A549 (cell line): Measurements from ENCODE around the gene ZNF692. TPM values are rescaled to one million over a fixed set of nuclear protein-coding genes. Genes with fewer than 3 reads are reported as not detected.

ENCODE experiments used
- ATAC-seq, 2 experiments: fragments of 200-7000 bp in 1 of 2; fragments of >200 bp in 1 of 2; cut with Nextera tagmentation in 1 of 2; cut with Tn5 transposase in 1 of 2; 3 replicates each; pipeline versions ENCODE4 v1.8.0 to v1.9.1; 2018 to 2020; ENCODE audit warnings: mild to moderate bottlenecking in 1 of 2, moderate library complexity in 1 of 2
- CTCF ChIA-PET: fragments of 300-600 bp; sonication (Branson Sonifier 250); formaldehyde crosslinking; extraction: SDS; loops from one replicate; lab custom pipeline; 2021; ENCODE audit warnings: antibody characterized with exemption, inconsistent platforms; lab: Yijun Ruan, JAX
- POLR2A ChIA-PET: fragments of 350-600 bp; formaldehyde crosslinking; extraction: SDS; loops from one replicate; lab custom pipeline; 2021; ENCODE audit warnings: antibody characterized with exemption, inconsistent platforms; lab: Yijun Ruan, JAX
- DNase-seq, 2 experiments: peaks; one replicate each; pipeline versions ENCODE4 v3.0.0 to v3.0.0-alpha.2; 2011 to 2016; ENCODE audit warnings: low read depth in 1 of 2, low spot score in 1 of 2
- FAIRE-seq: peaks from 2 replicates; lab custom pipeline; 2011; peaks lifted over from hg19 to GRCh38; lab: Jason Lieb, UNC
- H3K27ac ChIP-seq, 2 experiments: fragments of >200 bp; sonication (Bioruptor Twin); formaldehyde crosslinking; 3 replicates each; pipeline ENCODE4 v1.5.1; 2016 to 2017
- H3K4me1 ChIP-seq: fragments of >200 bp; sonication (Bioruptor Twin); formaldehyde crosslinking; 3 replicates; pipeline ENCODE4 v1.6.1; 2016
- H3K4me2 ChIP-seq: fragments of >200 bp; sonication (Bioruptor Twin); formaldehyde crosslinking; 3 replicates; pipeline ENCODE4 v1.6.1; 2016
- H3K4me3 ChIP-seq: fragments of >200 bp; sonication (Bioruptor Twin); formaldehyde crosslinking; 3 replicates; pipeline ENCODE4 v1.5.1; 2016
- H3K9me3 ChIP-seq: fragments of >200 bp; sonication (Bioruptor Twin); formaldehyde crosslinking; 3 replicates; pipeline ENCODE4 v1.6.1; 2016
- CEBPB ChIP-seq, 2 experiments: fragments of >200 bp in 1 of 2; sonication (Bioruptor Twin) in 1 of 2; formaldehyde crosslinking in 1 of 2; IDR thresholded peaks; 2 replicates each; pipeline ENCODE4 v1.6.1; 2012 to 2016
- CHD2 ChIP-seq: fragments of 150-350 bp; IDR thresholded peaks from 2 replicates; pipeline ENCODE4 v1.6.1; 2014; ENCODE audit warnings: low read length; ENCODE audit not compliant: partially characterized antibody
- EHF ChIP-seq: fragments of 250-450 bp; sonication (Bioruptor Pico); IDR thresholded peaks from 2 replicates; pipeline ENCODE4 v1.5.0; 2020; ENCODE audit warnings: mild to moderate bottlenecking
- EHMT2 ChIP-seq: fragments of 200-600 bp; sonication (generic); IDR thresholded peaks from 2 replicates; pipeline ENCODE4 v1.6.1; 2016; ENCODE audit warnings: antibody characterized with exemption, low read depth, mild to moderate bottlenecking, moderate library complexity
- EP300 ChIP-seq, 2 experiments: fragments of >200 bp; sonication (Bioruptor Twin); formaldehyde crosslinking; IDR thresholded peaks; 2 replicates in 1 of 2; 3 replicates in 1 of 2; pipeline ENCODE4 v1.6.1; 2016 to 2017
- HOXB5 ChIP-seq: fragments of 250-450 bp; sonication (Bioruptor Pico); IDR thresholded peaks from 2 replicates; pipeline ENCODE4 v1.5.0; 2020; ENCODE audit warnings: mild to moderate bottlenecking, moderate library complexity
- JUN ChIP-seq, 2 experiments: fragments of >200 bp; sonication (Bioruptor Twin); formaldehyde crosslinking; IDR thresholded peaks; 2 replicates in 1 of 2; 3 replicates in 1 of 2; pipeline ENCODE4 v1.6.1; 2016 to 2017
- KDM1A ChIP-seq: fragments of 200-600 bp; sonication (generic); IDR thresholded peaks from 2 replicates; pipeline ENCODE4 v1.6.1; 2016; ENCODE audit warnings: low read depth, mild to moderate bottlenecking
- NFE2L2 ChIP-seq: fragments of 150-350 bp; conservative IDR thresholded peaks from 2 replicates; pipeline ENCODE4 v1.6.1; 2014; ENCODE audit warnings: low read length
- NPAS2 ChIP-seq: fragments of 250-450 bp; sonication (Bioruptor Pico); IDR thresholded peaks from 2 replicates; pipeline ENCODE4 v1.8.0; 2022; ENCODE audit warnings: mild to moderate bottlenecking, moderate library complexity, borderline replicate concordance
- NR3C1 ChIP-seq: fragments of >200 bp; sonication (Bioruptor Twin); formaldehyde crosslinking; IDR thresholded peaks from 3 replicates; pipeline ENCODE4 v1.6.1; 2017
- POLR2AphosphoS2 ChIP-seq: conservative IDR thresholded peaks from 2 replicates; pipeline ENCODE4 v1.6.1; 2012; ENCODE audit warnings: low read length, improper control_type of control experiment, inconsistent platforms
- RARB ChIP-seq: fragments of 250-450 bp; sonication (Bioruptor Pico); IDR thresholded peaks from 2 replicates; pipeline ENCODE4 v1.8.0; 2021; ENCODE audit warnings: mild to moderate bottlenecking, moderate library complexity
- REST ChIP-seq: fragments of 200-600 bp; sonication (generic); IDR thresholded peaks from 2 replicates; pipeline ENCODE4 v1.6.1; 2016; ENCODE audit warnings: antibody characterized with exemption, mild to moderate bottlenecking, moderate library complexity
- RNF2 ChIP-seq: fragments of 200-600 bp; sonication (generic); IDR thresholded peaks from 2 replicates; pipeline ENCODE4 v1.6.1; 2016; ENCODE audit warnings: low read depth, mild to moderate bottlenecking, antibody characterized with exemption, moderate library complexity, borderline replicate concordance
- SMC3 ChIP-seq: fragments of >200 bp; sonication (Bioruptor Twin); formaldehyde crosslinking; IDR thresholded peaks from 3 replicates; pipeline ENCODE4 v1.6.1; 2018; ENCODE audit warnings: inconsistent platforms
- TFCP2L1 ChIP-seq: fragments of 250-450 bp; sonication (Bioruptor Pico); IDR thresholded peaks from 2 replicates; pipeline ENCODE4 v1.5.0; 2021; ENCODE audit warnings: mild to moderate bottlenecking
- ZC3H11A ChIP-seq: fragments of 450-650 bp; IDR thresholded peaks from 2 replicates; pipeline ENCODE4 v1.6.1; 2014; ENCODE audit warnings: antibody characterized with exemption, mild to moderate bottlenecking
- ZNF302 ChIP-seq: fragments of 250-450 bp; sonication (Bioruptor Pico); IDR thresholded peaks from 2 replicates; pipeline ENCODE4 v1.9.0; 2021; ENCODE audit warnings: inconsistent platforms, mild to moderate bottlenecking, moderate library complexity
- WGBS: methylation state at CpG from one replicate; pipeline ENCODE4 v1.1.6; 2017; ENCODE audit errors: missing lambda C conversion rate; 5-methylcytosine and 5-hydroxymethylcytosine counted together
- polyA plus RNA-seq, 4 experiments: library from polyadenylated mRNA; depleted of rRNA in 3 of 4; stranded (reverse); fragments of >200 nt; fragmentation: RNase III in 1 of 4; extraction: RNeasy Plus Mini Kit Qiagen cat#74134 plus additional on column Dnase treatment in 1 of 4; gene quantifications; 2 replicates in 3 of 4; 3 replicates in 1 of 4; pipeline ENCODE4 v1.2.3, GENCODE V29; 2011 to 2017
- TF ChIP-seq, protein P1 (sequence below): fragments of >200 bp; sonication (Bioruptor Twin); formaldehyde crosslinking; IDR thresholded peaks from 3 replicates; pipeline ENCODE4 v1.5.1; 2016

ZNF692 gene
- polyA plus RNA-seq, 2 of the 4 experiments (the other 2 are of a cell fraction) = 19.8 to 46.8 TPM

DNA sequence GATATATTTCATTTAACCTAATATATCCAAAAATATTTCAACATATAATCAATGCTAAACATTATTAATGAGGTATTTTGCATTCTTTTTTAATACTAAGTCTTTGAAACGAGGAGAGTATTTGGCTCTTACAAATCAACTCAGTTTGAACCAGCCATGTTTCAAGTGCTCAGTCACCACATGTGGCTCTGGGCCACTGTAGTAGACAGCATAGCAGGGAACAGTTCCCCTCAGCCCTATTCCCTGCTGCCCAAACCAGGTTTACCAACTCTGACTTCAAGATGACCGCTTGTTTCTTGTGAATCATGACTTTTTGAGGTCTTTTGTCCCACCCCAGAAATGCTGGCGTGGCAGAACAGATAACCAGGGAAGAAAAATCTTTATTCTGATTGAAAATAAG, 15.2 kb downstream of the ZNF692 start:
- ChIA-PET POLR2A (no interaction called here), CTCF (interaction anchor here (0.8 to 6.7 kb wide), 3 partner anchors 15 to 21 kb away, joined by 3 to 46 read pairs (median 8); partner anchors contain the start of gene ZNF692)
- Histone ChIP-seq H3K9me3 (no peaks in the 10 kb centered on the region), H3K27ac (no peak overlapping the region), H3K4me2 (no peak overlapping the region), H3K4me3 (no peak overlapping the region), H3K4me1 (peaks cover 6% of the 10 kb centered on the region; the same call in 1 of the 3 replicates)
- no peak for ATAC-seq
- 54% methylated on average over 3 of the region's 3 CpGs for WGBS
- FAIRE-seq = no peak
- DNase-seq = no peak
- TF ChIP-seq, protein P1, sequence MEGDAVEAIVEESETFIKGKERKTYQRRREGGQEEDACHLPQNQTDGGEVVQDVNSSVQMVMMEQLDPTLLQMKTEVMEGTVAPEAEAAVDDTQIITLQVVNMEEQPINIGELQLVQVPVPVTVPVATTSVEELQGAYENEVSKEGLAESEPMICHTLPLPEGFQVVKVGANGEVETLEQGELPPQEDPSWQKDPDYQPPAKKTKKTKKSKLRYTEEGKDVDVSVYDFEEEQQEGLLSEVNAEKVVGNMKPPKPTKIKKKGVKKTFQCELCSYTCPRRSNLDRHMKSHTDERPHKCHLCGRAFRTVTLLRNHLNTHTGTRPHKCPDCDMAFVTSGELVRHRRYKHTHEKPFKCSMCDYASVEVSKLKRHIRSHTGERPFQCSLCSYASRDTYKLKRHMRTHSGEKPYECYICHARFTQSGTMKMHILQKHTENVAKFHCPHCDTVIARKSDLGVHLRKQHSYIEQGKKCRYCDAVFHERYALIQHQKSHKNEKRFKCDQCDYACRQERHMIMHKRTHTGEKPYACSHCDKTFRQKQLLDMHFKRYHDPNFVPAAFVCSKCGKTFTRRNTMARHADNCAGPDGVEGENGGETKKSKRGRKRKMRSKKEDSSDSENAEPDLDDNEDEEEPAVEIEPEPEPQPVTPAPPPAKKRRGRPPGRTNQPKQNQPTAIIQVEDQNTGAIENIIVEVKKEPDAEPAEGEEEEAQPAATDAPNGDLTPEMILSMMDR = no peak
- TF ChIP-seq RARB (no peak), POLR2AphosphoS2 (no peak), RNF2 (no peak), NPAS2 (CRISPR knock-in tag) (no peak), ZNF302 (CRISPR knock-in tag) (no peak), EHMT2 (no peak), EP300 (IDR thresholded peaks at IDR 0.05) (no peak), TFCP2L1 (CRISPR knock-in tag) (no peak), JUN (IDR thresholded peaks at IDR 0.05) (no peak), SMC3 (no peak), NFE2L2 (no peak), CEBPB (IDR thresholded peaks at IDR 0.05) (no peak), KDM1A (no peak), CHD2 (no peak), EHF (CRISPR knock-in tag) (no peak), NR3C1 (no peak), HOXB5 (CRISPR knock-in tag) (no peak)

DNA sequence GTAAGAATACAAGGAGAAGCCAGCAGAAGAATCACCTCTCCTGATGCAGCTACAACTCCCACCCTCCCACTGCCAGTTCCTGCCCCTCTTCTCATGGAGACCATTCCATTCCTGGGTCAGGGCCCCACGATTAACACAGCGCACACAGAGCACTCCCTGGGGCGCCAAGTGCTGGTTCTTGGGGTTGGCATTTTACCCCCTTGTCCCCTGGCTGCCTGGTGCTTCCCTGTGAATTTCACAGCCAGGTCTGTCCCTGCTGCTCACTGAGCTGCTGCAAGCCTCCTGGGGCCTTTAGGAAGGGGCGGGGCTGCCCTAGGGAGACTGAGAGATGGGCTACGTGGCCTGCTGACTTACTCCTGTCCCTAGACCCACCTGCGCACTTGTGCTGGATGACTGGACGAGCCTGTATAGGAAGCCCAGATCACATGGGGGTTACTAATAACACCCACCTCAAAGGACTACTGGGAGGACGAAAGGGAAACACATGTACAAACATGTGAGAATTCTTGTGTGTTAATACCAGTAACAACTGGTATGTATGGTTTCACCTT, 16.0 kb downstream of the ZNF692 start:
- ChIA-PET CTCF (interaction anchor here (2.1 to 6.7 kb wide), 3 partner anchors 12 to 30 kb away, joined by 6 to 46 read pairs (median 16); partner anchors contain the start of gene ZNF692), POLR2A (no interaction called here)
- 93% methylated on average over 8 of the region's 8 CpGs for WGBS
- Histone ChIP-seq H3K9me3 (no peaks in the 10 kb centered on the region), H3K27ac (no peak overlapping the region), H3K4me3 (no peak overlapping the region), H3K4me2 (no peak overlapping the region), H3K4me1 (peaks cover 6% of the 10 kb centered on the region; the same call in 1 of the 3 replicates)
- FAIRE-seq = no peak
- no peak for ATAC-seq
- TF ChIP-seq REST (no peak), NFE2L2 (no peak), KDM1A (no peak), ZNF302 (CRISPR knock-in tag) (no peak), EHMT2 (no peak), ZC3H11A (no peak), RARB (no peak)
- no peak for DNase-seq
